ENCODE results near the gene KCNH1.

GRCh38 chr1:210646258-210646616, 487.7 kb downstream of the KCNH1 start:
- TF ChIP-seq CTCF (IDR thresholded peaks at IDR 0.05; ENCODE audit: low read depth, low read length) = no peak
- no peak for TF ChIP-seq EZH2phosphoT487 (IDR thresholded peaks at IDR 0.05; ENCODE audit: low read depth)

All from OCI-LY3 (cell line).